Measurements from ENCODE around the gene GSTA2. TPM values are rescaled to one million over a fixed set of nuclear protein-coding genes. Genes with fewer than 3 reads are reported as not detected.

The GSTA2 gene
- total RNA-seq, 1 experiment from 2014 or later, result not detected

DNA sequence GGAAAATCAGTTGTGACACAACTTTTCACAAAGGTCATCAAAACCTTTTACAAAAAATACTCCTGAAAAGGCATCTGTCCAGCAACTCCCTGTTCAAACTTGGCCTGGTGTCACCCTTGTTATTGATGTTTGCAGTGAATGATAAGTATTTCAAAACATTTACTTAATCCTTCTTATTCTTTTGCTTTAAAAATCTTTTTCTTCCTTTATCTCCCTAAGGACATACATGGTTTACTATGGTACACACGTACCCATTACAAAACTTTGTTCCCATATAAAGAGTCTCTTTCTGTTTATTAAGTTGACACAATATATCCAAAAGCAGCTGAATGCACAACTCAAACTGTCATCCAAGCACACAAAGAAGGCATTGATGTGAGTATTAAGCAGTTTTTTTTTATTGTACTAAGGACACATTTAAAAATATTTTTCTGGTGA lies 17.5 kb downstream of the GSTA2 start:
- TF ChIP-seq CTCF (conservative IDR thresholded peaks at IDR 0.05), result no peak
- H3K4me3 Mint-ChIP-seq, result no peak overlapping the region
- Histone ChIP-seq H3K23ac (ENCODE audit: insufficient read length, low read depth, low read length) (no peak overlapping the region), H3K79me1 (ENCODE audit: insufficient read depth, low read depth, low read length, poor library complexity, severe bottlenecking) (no peaks in the 10 kb centered on the region), H2AFZ (ENCODE audit: low read length) (no peak overlapping the region), H4K20me1 (ENCODE audit: control insufficient read depth, insufficient read depth, insufficient read length) (no peaks in the 10 kb centered on the region), H3K18ac (ENCODE audit: insufficient read length, low read depth, low read length) (no peak overlapping the region), H2BK20ac (ENCODE audit: low read depth, low read length, poor library complexity, severe bottlenecking) (no peak overlapping the region), H3K27ac (ENCODE audit: insufficient read length, low read depth, low read length) (no peak overlapping the region), H3K9ac (ENCODE audit: extremely low read depth, insufficient read length, low read length) (no peak overlapping the region), H3K4me1 (ENCODE audit: insufficient read depth, low read length) (no peaks in the 10 kb centered on the region; the same call in 1 of the 2 replicates), H2BK5ac (ENCODE audit: insufficient read length, low read length) (no peak overlapping the region), H3K27me3 (ENCODE audit: insufficient read depth, low read length) (no peaks in the 10 kb centered on the region), H3K23me2 (ENCODE audit: insufficient read length, low read depth, low read length, poor library complexity, severe bottlenecking) (no peaks in the 10 kb centered on the region), H3K14ac (ENCODE audit: insufficient read depth, low read length) (no peak overlapping the region), H3K4ac (ENCODE audit: low read depth, low read length) (no peak overlapping the region), H2BK12ac (ENCODE audit: insufficient read length, low read depth, low read length) (no peak overlapping the region), H3K9me3 (ENCODE audit: control insufficient read depth, low read depth, low read length) (no peaks in the 10 kb centered on the region), H3K79me2 (ENCODE audit: insufficient read depth, low read length) (no peaks in the 10 kb centered on the region), H3K4me2 (ENCODE audit: insufficient read depth, insufficient read length, low read length) (no peak overlapping the region), H3K56ac (ENCODE audit: insufficient read length, low read depth, low read length) (no peak overlapping the region), H3T11ph (ENCODE audit: low read length) (no peak overlapping the region), H4K91ac (ENCODE audit: insufficient read length, low read depth, low read length) (no peak overlapping the region), H2BK15ac (ENCODE audit: low read depth, low read length) (no peak overlapping the region), H4K5ac (ENCODE audit: insufficient read length, low read depth, low read length) (no peak overlapping the region), H4K8ac (replicated peaks; ENCODE audit: insufficient read length, low read depth, low read length) (no peak overlapping the region), H2BK120ac (ENCODE audit: low read depth, low read length, poor library complexity, severe bottlenecking) (no peak overlapping the region), H2AK5ac (ENCODE audit: insufficient read length, low read length) (no peak overlapping the region)
- H3K27ac Mint-ChIP-seq, result no peak overlapping the region
- peaks cover 3 to 4% (median 3%) of the 10 kb centered on the region in 3 experiments for H3K36me3 Mint-ChIP-seq (ENCODE audit: insufficient read depth in 1 of 3, low read depth in 3 of 3)
- DNase-seq, result no peak
- WGBS (ENCODE audit: extremely low coverage, insufficient read length, low lambda C conversion rate), result no CpG with 5 or more reads among the region's 1 CpG
- peaks cover 7 to 9% of the 10 kb centered on the region in 2 experiments for H3K9me3 Mint-ChIP-seq
- H3K4me1 Mint-ChIP-seq, result peaks cover 13 to 17% of the 10 kb centered on the region in 2 experiments
- peaks cover 4% of the 10 kb centered on the region for H3K27me3 Mint-ChIP-seq (ENCODE audit: low read depth)
